GM21717 (cell line): ENCODE data around the gene NUP42.
"Not testable (repeated sequence)": the region's sequence is repeated elsewhere in the genome, so short reads cannot be mapped to it uniquely, and the experiment has no call there.

ENCODE experiments used
- ATAC-seq: cut with Tn5 transposase; IDR thresholded peaks from one replicate; pipeline ENCODE4 v1.9.1; 2021; ENCODE audit warnings: mild to moderate bottlenecking, moderate library complexity; ENCODE audit not compliant: unreplicated experiment

Gene NUP42

DNA sequence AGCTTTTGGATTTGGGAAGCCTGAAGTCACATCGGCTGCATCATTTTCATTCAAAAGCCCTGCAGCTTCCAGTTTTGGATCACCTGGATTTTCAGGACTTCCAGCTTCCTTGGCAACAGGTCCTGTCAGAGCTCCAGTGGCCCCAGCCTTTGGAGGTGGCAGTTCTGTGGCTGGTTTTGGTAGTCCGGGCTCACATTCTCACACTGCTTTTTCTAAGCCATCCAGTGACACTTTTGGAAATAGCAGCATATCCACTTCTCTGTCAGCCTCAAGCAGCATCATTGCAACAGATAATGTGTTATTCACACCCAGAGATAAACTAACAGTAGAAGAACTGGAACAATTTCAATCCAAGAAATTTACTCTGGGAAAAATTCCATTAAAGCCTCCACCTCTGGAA lies 18.5 kb downstream of the NUP42 start:
- ATAC-seq, result no peak

DNA sequence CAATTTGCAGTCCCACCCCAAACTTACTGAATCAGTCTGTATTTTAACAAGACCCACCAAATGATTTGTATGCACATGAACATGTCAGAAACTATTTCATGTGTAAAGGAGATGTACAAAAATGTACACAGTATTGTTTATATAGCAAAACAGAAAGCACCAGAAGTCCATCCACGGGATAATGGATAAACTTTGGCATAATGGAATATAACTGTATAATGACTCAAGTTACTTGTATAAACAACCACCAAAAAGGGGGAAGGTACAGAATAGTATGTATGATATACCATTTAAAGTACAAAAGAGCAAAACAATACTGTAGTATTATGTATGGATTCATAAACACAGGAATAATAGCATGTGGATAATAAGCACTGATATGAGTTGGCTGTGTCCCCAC lies 22.4 kb downstream of the NUP42 start:
- no peak for ATAC-seq

DNA sequence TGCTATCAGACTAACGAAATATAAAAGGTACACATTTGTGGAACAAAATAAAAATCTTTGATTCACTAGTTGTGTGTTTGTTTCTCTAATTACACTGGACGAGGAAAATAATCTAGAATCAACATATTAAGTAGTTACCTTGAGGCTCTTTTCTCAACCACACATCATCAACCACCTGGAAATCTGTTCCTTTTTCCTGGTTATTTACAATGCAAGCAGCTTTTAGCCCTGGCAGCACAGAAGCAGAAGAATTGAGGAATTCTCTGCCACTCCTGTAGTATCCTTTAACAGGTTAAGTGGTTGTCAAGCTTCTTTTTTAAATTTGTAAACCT lies 23.7 kb downstream of the NUP42 start:
- ATAC-seq, result no peak

DNA sequence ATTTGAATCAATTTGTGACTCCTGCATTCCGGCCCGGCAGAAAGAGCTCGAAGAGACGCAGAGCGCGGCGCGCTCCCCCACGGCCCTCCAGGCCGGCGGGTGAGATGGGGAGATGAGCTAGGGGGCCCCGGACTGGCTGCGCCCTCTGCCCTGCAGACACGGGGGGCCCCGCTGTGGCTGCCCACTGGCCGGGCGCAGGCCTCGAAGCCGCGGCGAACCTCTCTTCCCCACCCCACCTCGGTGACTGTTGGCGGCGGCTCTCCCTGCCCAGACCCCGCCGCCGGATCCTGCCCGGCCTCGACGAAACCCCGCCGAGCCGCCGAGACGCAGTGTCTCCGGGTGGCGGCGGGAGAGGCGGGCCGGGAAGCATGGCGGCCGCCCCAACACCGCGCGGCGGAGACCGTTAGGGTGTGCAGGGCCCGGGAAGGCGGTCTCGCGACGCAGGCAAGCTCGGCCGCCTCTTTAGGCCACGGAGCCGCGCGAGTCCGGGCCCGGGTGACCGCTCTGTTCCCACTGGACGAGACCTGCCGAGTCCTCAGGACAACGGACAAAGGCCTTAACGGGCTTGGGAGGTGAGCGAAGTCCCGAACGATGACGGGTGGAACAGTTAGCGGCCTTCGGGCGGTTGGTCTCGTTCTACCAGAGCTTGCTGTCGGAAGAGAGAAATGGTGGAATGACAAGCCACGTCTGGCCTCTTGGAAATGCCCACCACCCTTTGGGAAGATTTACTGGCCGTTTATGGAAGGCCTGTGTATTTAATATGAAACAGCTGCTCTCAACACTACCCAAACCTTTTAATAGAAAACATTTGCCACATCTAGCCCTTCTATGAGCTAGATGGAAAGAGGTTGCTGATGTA lies 24.3 kb downstream of the NUP42 start:
- no peak for ATAC-seq

DNA sequence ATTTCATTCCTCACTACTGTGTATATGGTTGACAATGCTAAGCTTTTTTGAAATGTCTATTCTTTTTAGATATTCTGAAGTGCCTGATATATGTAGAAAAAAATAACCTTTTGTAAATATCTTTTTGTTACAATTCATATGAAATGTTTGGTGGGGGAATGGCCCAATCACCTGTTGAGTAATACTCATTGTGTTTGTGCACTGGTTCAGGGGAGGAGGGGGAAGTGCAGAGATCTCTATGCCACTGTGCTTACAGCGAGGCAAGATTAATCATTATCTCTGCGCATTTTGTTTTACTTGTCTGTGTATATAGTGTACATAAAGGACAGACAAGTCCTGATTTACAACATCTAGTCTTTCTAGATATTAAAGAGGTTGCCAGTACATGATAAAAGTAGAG lies 25.2 kb downstream of the NUP42 start:
- no peak for ATAC-seq

DNA sequence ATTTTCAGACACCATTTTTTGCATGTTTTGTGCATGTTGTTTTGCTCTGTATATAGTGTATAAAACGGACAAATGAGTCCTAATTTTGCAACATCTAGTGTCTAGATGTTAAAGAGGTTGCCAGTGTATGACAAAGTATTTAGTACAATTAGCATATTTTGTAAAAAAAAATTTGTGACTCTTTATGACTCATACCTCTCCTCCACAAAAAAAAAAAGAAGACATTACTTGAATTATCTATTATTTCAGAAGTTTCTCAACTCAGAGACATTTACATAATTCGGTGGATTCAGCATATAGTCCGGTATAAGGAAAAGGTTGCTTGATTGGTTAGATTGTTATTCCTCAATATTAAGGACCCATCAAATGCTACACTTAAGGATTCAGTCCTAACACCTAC lies 26.0 kb downstream of the NUP42 start:
- no peak for ATAC-seq

DNA sequence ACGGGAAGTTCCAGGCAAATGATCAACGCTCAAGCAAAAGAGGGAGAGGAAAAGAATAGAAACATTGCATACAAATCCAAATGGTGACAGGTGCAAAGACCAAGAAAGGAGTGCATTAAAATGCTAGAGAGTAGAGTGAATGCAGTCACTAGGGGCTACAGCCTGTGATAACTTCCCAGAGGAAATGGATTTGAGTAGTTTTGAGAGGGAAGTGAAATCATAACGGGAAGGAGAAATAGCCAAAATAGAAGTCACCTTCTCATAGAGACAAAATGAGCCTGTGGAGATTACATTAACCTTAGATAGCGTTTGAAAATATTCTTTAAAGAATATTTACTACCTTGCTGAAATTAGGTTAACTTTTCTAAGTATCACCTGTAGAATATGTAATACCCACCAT lies 26.5 kb downstream of the NUP42 start:
- ATAC-seq, result no peak

DNA sequence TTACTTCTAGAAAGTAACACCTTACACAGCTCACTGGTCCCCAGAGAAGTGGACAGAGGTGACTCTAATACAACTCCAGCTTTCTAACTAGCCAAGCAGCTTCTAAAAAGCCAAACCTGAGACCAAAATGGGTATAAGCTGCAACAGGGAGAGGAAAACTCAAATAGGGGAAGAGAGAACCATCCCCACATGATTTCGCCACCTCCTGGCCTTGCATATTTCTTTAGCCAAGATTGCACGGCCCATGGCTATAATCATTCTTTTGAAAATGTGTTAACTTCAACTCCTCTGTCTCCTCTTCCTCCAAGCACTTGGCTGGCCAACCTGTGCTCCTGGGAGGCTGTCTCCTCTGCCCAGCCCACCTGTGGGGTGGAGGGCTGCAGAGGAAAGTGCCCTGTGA lies 28.7 kb downstream of the NUP42 start:
- ATAC-seq, result no peak

DNA sequence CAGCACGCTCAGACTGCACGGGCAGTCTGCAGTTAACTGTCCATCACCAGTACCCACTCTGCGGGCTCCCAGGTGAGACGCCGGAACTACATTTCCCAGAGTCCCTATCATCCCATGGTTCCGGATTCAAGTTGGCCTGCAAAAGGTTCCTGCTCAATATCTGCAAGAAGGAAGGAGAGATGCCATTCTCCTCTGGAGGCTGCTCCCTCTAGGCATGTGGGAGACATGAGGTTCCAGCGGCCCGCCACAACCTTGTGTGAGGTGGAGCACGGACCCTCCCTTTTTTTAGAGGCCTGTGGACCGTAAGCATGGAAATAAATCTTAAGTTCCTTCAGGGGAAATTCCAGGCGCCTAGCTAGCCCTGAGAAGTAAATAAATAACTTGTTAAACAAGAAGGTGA lies 29.7 kb downstream of the NUP42 start:
- ATAC-seq, result no peak

DNA sequence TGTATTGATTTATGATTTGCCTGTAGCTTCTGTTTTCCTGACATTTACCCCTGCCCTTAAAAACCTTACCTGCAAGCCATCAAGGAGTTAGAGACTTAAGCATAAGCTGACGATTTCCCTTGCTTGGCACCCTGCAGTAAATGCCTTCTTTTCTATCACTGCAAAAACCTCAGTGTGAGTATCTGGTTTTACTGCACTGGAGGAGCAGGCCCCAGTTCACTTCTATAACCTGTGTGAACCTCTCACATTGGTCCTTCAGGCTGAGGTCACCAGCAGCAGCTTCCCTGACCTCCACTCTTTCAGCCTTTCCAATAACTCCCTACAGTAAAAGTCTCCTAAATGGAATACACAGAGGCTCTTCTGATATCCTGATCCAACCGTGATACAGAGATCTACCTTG lies 30.5 kb downstream of the NUP42 start:
- ATAC-seq, result no peak

DNA sequence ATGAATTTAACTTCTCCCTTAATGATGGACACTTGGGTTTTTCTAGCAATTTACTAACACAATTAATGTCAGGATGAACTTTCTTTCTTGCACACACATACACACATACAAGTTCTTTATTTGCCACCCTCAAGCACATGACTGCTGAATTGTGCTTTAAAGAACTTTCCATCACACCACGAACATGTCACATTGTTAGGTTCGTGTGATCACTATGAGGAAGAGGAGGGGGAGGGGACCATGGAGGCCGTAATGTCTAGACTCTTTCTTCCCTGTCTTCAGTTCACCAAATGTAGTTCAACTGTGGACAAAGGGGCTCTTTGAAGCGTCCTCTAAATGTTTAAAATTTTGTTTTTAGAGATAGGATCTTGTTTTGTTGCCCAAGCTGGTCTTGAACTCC lies 31.0 kb downstream of the NUP42 start:
- ATAC-seq, result no peak

DNA sequence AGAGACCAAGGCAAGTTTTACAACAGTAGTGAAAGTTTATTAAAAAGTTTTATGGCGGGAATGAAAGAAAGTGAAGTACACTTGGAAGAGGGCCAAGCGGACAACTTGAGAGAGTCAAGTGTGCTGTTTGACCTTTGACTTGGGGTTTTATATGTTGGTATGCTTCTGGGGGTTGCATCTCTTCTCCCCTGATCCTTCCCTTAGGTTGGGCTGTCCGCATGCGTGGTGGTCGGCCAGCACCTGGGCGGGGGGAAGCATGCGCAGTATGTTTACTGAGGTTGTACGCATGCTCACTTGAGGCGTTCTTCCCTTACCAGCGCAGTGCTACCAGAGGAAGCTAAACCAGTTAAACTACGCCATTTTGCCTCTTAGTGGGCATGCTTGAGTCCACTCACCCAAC lies 31.9 kb downstream of the NUP42 start:
- no peak for ATAC-seq

DNA sequence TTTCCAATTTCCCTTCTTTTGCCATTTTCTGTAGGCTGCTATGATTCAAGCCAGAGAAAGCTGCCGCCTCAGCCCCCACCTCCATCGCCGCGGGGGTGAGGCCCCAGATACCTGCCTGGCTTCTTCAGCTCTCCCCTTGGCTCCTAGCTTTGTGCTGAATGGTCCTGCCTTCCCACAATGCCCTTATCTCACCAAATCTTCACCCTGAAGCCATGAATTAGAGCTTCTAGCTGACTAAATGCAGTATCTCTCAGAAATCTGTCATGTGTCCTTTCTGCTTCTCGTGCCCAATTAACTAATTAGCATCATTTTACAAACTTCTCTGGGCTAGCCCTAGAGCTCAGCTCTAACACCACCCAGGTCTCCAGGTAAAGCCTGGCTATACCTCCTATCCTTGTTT lies 32.6 kb downstream of the NUP42 start:
- ATAC-seq, result no peak

DNA sequence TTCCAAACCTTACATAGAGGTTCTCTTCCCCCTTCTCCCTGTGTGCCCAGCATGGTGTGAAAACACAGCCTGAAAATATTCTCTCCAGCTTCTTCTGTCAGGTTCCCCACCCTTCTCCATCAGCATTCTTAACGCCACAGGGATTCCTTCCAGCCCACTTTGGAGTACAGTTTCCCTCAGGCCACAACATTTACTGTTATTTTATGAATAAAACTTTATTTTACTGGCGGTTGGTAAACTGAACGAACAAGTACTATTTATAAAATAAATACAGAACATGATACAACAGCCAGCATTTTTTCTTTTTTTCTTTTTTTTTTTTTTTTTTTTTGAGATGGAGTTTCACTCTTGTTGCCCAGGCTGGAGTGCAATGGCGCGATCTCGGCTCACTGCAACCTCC lies 33.1 kb downstream of the NUP42 start:
- ATAC-seq, result no peak

DNA sequence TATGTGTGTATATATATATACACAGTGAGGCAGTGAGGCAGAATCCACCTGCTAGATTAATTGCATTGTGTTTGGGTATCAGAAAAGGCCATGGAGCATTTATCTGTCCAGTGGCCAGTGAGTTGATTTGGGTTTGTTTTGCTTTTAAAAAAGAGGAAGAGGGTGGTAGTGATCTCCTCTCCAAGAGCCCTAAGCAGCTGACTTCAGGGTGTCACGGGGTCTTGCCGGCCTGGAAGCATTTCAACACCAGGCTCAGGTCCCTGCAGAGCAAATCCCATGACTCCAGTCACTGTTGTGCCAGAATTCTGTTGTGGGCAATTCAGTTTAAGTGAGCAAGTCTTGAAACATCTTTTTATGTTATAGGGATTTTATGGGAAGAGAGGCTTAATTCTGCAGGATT lies 34.2 kb downstream of the NUP42 start:
- ATAC-seq, result no peak

DNA sequence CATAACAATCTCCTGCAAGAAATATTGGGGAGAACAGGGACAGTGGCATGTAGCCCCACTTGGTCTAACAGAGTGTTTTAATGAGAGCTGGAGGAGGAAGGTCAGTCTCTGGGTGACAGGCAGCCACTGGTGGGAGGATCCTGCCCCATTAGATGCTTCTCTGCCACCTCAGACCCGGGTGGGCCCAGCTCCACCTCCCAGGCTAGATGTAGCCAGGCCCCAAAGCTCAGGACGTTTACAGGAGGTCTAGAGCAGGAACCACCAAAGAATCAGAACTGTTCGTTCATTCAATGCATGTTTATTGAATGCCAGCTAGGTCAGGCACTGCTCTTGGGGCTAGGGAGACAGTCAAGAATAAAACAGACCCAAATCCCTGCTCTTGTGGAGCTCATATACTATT lies 36.3 kb downstream of the NUP42 start:
- no peak for ATAC-seq

DNA sequence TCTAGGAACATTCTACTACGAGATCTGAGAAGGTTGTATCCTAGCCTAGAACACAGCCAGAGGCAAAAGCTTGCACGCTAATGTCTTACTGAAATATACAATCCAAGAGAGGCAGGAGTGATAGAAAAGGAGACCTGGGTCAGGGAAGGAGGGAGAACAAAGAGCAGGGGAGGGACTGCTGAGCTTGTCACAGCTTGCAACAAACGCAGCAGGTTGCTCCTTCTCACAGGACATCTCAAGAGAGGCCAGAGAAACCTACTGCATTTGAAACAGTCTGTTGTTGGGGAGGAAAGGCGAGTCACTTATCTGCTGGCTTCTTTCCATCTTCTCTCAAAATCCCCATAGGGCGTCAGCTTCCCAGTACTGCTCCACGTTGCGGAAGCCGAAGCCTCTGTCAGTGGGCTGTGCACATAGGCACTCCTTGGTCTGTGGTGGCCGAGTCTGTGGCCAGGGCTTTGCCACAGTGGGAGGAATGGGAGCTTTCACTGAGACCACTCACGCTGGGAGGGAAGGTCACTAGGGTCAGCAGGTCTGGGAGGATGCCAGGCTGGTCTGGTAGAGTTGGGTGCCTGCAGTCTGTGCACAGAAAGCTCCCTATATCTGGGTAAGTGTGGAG lies 39.0 kb downstream of the NUP42 start:
- ATAC-seq, result no peak

DNA sequence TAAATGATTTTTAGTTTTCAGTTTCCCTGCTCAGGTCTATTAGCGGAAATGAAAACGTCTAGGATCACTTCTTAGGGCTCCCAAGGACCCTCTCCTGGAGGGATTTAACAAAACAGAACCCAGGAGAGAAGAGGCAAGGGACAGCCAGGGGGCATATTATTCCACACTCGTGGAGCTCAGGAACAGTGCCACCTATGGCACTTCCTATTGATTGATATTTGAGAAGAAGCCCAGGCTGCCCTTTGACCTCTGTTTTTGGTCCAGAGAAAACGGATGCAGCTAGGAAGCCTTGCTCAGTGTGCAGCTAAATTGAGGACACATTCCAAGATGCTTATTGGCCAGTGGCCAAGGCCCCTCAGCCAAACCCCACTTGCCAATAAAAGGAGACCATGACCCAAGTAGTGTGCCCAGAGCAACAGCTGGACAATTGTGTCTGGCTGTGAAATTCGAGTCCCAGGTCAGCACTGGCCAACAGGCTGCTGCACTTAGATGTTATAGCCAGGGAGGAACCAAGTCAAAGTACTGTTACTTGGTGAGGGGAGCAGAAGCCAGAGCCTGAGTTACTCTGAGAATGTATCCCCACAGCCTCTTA lies 40.7 kb downstream of the NUP42 start:
- no peak for ATAC-seq

DNA sequence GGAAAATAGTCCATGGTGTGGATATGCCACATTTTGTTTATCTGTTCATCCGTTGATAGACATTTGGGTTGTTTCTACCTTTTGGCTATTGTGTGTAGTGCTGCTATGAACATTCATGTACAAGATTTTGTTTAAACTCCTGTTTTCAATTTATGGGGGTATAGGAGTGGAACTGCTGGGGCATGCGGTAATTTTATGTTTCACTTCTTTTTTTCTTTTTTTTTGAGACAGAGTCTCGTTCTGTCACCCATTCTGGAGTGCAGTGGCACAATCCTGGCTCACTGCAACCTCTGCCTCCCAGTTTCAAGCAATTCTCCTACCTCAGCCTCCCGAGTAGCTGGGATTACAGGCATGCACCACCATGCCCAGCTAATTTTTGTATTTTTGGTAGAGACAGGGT lies 42.5 kb downstream of the NUP42 start:
- not testable (repeated sequence) for ATAC-seq

DNA sequence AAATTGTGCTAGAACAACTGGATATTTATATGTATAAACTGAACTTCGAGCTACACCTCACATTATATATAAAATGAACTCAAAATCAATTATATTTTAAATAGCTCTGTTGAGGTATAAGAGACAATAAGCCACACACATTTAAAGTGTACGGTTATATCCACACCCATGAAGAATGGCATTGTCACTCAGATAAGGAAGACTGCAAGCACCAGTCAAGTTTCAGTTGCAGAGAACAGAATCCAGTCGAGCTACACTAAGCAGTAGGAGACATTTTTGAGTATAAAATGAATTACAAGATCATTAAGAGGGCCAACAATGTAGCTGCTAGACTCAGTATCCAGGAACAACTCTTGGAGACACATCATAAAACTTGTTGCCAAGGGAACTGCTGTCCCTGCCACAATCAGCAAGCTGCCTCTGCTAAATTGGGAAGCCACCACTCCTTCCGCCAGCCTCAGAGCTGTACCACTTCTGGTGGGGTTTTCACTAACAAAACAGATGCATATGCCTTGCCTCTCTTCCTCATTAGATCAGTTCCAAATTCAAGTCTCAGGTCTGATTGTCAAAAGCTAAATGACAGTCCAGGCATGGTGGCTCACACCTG lies 45.1 kb downstream of the NUP42 start:
- ATAC-seq, result no peak

DNA sequence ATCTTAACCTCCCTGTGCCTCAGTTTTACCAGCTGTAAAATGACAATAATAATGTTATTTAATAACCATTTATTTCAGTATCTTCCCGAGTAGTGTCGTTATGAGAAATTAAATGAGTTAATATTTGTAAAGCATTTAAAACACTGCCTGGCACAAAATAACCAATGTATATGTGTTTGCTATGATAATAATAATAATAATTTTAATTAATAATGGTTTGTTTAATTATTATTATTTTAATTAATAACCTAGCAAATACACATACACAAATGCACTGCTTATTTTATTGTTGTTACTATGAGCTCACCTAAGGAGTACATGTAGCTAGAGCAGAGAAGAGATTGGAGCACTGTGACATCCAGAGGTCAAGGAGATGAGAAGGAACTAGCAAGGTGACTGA lies 46.6 kb downstream of the NUP42 start:
- no peak for ATAC-seq

DNA sequence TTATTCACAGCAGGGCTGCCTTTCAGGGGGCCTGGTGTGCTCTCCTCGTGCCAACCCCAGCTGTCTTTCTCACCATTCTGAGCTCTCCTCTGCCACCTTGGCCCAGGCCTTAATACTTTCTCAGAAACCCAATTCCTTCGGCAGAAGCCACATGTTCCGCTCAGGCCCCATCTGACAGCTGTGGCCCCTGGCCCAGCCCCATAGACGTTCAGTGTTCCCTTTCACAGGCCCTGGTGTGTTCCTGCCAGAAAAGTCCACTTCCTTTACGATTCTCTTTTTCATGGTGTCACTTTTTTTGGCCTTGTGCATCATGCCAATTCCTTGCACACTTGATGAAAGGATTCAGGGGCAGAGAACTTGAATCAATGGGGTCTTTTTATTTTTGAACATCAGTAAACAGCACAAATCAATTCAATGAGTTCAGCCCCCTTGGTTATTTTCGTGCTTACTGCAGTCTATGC lies 48.8 kb downstream of the NUP42 start:
- ATAC-seq, result no peak
